HEK293 (cell line): Measurements from ENCODE around the gene ERMARD.

Experiments used
- KLF16 ChIP-seq: fragments of 450-650 bp; formaldehyde crosslinking; IDR thresholded peaks from 2 replicates; pipeline ENCODE4 v1.5.1; 2017; ENCODE audit warnings: missing biosample characterization, missing genetic modification characterization
- OSR2 ChIP-seq: fragments of 450-650 bp; formaldehyde crosslinking; IDR thresholded peaks from 2 replicates; pipeline ENCODE4 v1.5.1; 2016; ENCODE audit warnings: missing biosample characterization, missing genetic modification characterization
- TCF7L2 ChIP-seq: IDR thresholded peaks from 2 replicates; pipeline ENCODE4 v1.6.1; 2011; ENCODE audit warnings: low read depth, mild to moderate bottlenecking, inconsistent platforms, low read length, moderate library complexity, borderline replicate concordance
- YY1 ChIP-seq: fragments of 450-650 bp; formaldehyde crosslinking; IDR thresholded peaks from 2 replicates; pipeline ENCODE4 v1.5.1; 2018; ENCODE audit warnings: missing biosample characterization, missing genetic modification characterization
- ZNF133 ChIP-seq: fragments of 450-650 bp; formaldehyde crosslinking; IDR thresholded peaks from 2 replicates; pipeline ENCODE4 v1.5.1; 2016; ENCODE audit warnings: missing biosample characterization, missing genetic modification characterization
- ZNF274 ChIP-seq, 2 experiments: fragments of 200-500 bp in 1 of 2; fragments of 450-650 bp in 1 of 2; sonication (Bioruptor generic) in 1 of 2; formaldehyde crosslinking in 1 of 2; IDR thresholded peaks; 2 replicates each; pipeline versions ENCODE4 v1.5.1 to v1.6.1; 2014 to 2016; ENCODE audit warnings: borderline replicate concordance in 1 of 2, inconsistent platforms in 1 of 2, low read length in 1 of 2, missing biosample characterization in 1 of 2, missing genetic modification characterization in 1 of 2
- ZNF37A ChIP-seq: fragments of 450-650 bp; IDR thresholded peaks from 2 replicates; pipeline ENCODE4 v1.5.1; 2018; ENCODE audit warnings: missing biosample characterization, missing genetic modification characterization
- ZNF571 ChIP-seq: fragments of 450-650 bp; formaldehyde crosslinking; IDR thresholded peaks from 2 replicates; pipeline ENCODE4 v1.5.0; 2017; ENCODE audit warnings: missing biosample characterization, missing genetic modification characterization
- ZNF596 ChIP-seq: fragments of 450-650 bp; IDR thresholded peaks from 2 replicates; pipeline ENCODE4 v1.5.0; 2018; ENCODE audit warnings: missing biosample characterization, mild to moderate bottlenecking, missing genetic modification characterization, moderate library complexity
- TF ChIP-seq, protein P1 (sequence below): fragments of 450-650 bp; formaldehyde crosslinking; IDR thresholded peaks from 2 replicates; pipeline ENCODE4 v1.5.1; 2016; ENCODE audit warnings: missing biosample characterization, missing genetic modification characterization
- TF ChIP-seq, protein P2 (sequence below): fragments of 450-650 bp; formaldehyde crosslinking; IDR thresholded peaks from 2 replicates; pipeline ENCODE4 v1.5.1; 2016; ENCODE audit warnings: missing biosample characterization, missing genetic modification characterization
- TF ChIP-seq, protein P3 (sequence below): fragments of 450-650 bp; formaldehyde crosslinking; IDR thresholded peaks from 2 replicates; pipeline ENCODE4 v1.5.1; 2016; ENCODE audit warnings: missing biosample characterization, missing genetic modification characterization, low read depth
- TF ChIP-seq, protein P4 (sequence below): fragments of 450-650 bp; formaldehyde crosslinking; IDR thresholded peaks from 2 replicates; pipeline ENCODE4 v1.5.1; 2016; ENCODE audit warnings: missing biosample characterization, missing genetic modification characterization

DNA sequence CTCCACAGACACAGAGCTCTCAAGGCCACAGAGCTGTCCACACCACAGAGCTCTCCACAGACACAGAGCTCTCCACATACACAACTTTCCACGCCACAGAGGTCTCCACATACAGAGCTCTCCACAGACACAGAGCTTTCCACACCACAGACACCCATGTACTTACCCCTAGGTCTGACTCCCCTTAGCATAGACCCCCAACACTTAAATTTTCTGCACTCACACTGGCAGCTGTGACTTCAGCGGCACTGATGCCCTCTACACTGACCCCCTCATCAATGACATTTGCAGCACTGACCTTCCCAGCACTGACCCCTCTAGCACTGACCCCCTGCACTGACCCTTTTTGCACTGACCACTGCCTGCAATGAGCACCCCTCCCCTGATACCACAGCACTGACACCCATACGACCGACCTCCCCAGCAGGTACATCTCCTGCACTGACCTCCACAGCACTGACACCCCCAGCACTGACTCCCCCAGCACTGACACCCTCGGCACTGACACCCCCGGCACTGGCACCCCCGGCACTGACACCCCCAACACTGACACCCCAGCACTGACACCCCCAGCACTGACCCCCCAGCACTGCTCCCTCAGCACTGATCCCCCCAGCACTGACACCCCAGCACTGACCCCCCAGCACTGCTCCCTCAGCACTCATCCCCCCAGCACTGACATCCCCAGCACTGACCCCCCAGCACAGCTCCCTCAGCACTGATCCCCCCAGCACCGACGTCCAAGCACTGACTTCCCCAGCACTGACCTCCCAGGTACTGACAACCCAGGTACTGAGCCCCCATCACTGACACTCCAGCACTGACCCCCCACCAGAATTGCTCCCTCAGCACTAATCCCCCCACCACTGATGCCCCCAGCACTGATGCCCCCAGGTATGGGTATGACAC lies 56.5 kb downstream of the ERMARD start:
- TF ChIP-seq, protein P1, sequence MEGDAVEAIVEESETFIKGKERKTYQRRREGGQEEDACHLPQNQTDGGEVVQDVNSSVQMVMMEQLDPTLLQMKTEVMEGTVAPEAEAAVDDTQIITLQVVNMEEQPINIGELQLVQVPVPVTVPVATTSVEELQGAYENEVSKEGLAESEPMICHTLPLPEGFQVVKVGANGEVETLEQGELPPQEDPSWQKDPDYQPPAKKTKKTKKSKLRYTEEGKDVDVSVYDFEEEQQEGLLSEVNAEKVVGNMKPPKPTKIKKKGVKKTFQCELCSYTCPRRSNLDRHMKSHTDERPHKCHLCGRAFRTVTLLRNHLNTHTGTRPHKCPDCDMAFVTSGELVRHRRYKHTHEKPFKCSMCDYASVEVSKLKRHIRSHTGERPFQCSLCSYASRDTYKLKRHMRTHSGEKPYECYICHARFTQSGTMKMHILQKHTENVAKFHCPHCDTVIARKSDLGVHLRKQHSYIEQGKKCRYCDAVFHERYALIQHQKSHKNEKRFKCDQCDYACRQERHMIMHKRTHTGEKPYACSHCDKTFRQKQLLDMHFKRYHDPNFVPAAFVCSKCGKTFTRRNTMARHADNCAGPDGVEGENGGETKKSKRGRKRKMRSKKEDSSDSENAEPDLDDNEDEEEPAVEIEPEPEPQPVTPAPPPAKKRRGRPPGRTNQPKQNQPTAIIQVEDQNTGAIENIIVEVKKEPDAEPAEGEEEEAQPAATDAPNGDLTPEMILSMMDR (tag by site-specific recombination) = no peak
- no peak for TF ChIP-seq OSR2
- TF ChIP-seq, protein P2, sequence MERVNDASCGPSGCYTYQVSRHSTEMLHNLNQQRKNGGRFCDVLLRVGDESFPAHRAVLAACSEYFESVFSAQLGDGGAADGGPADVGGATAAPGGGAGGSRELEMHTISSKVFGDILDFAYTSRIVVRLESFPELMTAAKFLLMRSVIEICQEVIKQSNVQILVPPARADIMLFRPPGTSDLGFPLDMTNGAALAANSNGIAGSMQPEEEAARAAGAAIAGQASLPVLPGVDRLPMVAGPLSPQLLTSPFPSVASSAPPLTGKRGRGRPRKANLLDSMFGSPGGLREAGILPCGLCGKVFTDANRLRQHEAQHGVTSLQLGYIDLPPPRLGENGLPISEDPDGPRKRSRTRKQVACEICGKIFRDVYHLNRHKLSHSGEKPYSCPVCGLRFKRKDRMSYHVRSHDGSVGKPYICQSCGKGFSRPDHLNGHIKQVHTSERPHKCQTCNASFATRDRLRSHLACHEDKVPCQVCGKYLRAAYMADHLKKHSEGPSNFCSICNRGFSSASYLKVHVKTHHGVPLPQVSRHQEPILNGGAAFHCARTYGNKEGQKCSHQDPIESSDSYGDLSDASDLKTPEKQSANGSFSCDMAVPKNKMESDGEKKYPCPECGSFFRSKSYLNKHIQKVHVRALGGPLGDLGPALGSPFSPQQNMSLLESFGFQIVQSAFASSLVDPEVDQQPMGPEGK (tag by site-specific recombination) = no peak
- no peak for TF ChIP-seq ZNF274 (IDR thresholded peaks at IDR 0.05; ENCODE audit: low read length)
- no peak for TF ChIP-seq ZNF274 (tag by site-specific recombination; IDR thresholded peaks at IDR 0.05; ENCODE audit: borderline replicate concordance)
- no peak for TF ChIP-seq ZNF133 (tag by site-specific recombination)
- TF ChIP-seq ZNF37A (tag by site-specific recombination) = no peak
- no peak for TF ChIP-seq TCF7L2
- TF ChIP-seq ZNF571 (tag by site-specific recombination) = no peak
- TF ChIP-seq, protein P3, sequence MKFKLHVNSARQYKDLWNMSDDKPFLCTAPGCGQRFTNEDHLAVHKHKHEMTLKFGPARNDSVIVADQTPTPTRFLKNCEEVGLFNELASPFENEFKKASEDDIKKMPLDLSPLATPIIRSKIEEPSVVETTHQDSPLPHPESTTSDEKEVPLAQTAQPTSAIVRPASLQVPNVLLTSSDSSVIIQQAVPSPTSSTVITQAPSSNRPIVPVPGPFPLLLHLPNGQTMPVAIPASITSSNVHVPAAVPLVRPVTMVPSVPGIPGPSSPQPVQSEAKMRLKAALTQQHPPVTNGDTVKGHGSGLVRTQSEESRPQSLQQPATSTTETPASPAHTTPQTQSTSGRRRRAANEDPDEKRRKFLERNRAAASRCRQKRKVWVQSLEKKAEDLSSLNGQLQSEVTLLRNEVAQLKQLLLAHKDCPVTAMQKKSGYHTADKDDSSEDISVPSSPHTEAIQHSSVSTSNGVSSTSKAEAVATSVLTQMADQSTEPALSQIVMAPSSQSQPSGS = no peak
- TF ChIP-seq, protein P4, sequence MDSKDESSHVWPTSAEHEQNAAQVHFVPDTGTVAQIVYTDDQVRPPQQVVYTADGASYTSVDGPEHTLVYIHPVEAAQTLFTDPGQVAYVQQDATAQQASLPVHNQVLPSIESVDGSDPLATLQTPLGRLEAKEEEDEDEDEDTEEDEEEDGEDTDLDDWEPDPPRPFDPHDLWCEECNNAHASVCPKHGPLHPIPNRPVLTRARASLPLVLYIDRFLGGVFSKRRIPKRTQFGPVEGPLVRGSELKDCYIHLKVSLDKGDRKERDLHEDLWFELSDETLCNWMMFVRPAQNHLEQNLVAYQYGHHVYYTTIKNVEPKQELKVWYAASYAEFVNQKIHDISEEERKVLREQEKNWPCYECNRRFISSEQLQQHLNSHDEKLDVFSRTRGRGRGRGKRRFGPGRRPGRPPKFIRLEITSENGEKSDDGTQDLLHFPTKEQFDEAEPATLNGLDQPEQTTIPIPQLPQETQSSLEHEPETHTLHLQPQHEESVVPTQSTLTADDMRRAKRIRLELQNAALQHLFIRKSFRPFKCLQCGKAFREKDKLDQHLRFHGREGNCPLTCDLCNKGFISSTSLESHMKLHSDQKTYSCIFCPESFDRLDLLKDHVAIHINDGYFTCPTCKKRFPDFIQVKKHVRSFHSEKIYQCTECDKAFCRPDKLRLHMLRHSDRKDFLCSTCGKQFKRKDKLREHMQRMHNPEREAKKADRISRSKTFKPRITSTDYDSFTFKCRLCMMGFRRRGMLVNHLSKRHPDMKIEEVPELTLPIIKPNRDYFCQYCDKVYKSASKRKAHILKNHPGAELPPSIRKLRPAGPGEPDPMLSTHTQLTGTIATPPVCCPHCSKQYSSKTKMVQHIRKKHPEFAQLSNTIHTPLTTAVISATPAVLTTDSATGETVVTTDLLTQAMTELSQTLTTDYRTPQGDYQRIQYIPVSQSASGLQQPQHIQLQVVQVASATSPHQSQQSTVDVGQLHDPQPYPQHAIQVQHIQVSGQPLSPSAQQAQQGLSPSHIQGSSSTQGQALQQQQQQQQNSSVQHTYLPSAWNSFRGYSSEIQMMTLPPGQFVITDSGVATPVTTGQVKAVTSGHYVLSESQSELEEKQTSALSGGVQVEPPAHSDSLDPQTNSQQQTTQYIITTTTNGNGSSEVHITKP (tag by site-specific recombination) = no peak
- TF ChIP-seq KLF16 (tag by site-specific recombination) = no peak
- TF ChIP-seq ZNF596 (tag by site-specific recombination) = no peak
- no peak for TF ChIP-seq YY1 (tag by site-specific recombination)
